ENCODE data around the gene MYMX.

- TF ChIP-seq CTCF (IDR thresholded peaks at IDR 0.05) (no peak), POLR2AphosphoS5 (IDR thresholded peaks at IDR 0.05) (no peak)
Measured at GRCh38 chr6:44230034-44230675, 13.4 kb downstream of the MYMX start.
